22Rv1 (cell line): ENCODE results near the gene TOPBP1.

Experiments
- H3K27ac ChIP-seq: fragments of 450-650 bp; 2 replicates; pipeline ENCODE4 v1.5.1; 2017
- CTCF ChIP-seq: fragments of 450-650 bp; IDR thresholded peaks from 2 replicates; pipeline ENCODE4 v1.5.1; 2017; ENCODE audit warnings: mild to moderate bottlenecking
- ZFX ChIP-seq: fragments of 450-650 bp; IDR thresholded peaks from 2 replicates; pipeline ENCODE4 v1.6.1; 2017; ENCODE audit warnings: antibody characterized with exemption, borderline replicate concordance

TOPBP1 gene

GRCh38 chr3:133575086-133575485 lies 86.7 kb downstream of the TOPBP1 start:
- TF ChIP-seq ZFX (no peak), CTCF (no peak)
- peak overlapping the region; percentile 96 for H3K27ac ChIP-seq

GRCh38 chr3:133574260-133574881 lies 87.4 kb downstream of the TOPBP1 start:
- peak overlapping the region; percentile 96 for H3K27ac ChIP-seq
- TF ChIP-seq CTCF (peak; percentile 18; the same call in 1 of the 2 replicates), ZFX (no peak)

GRCh38 chr3:133573629-133574194 lies 88.0 kb downstream of the TOPBP1 start, which contains the start of gene CDV3:
TSS of gene CDV3 (plus strand) at chr3:133573686. CDS start at chr3:133574045, 359 bp downstream.
- peak within 1 kb of the TSS; percentile 96 for H3K27ac ChIP-seq

DNA sequence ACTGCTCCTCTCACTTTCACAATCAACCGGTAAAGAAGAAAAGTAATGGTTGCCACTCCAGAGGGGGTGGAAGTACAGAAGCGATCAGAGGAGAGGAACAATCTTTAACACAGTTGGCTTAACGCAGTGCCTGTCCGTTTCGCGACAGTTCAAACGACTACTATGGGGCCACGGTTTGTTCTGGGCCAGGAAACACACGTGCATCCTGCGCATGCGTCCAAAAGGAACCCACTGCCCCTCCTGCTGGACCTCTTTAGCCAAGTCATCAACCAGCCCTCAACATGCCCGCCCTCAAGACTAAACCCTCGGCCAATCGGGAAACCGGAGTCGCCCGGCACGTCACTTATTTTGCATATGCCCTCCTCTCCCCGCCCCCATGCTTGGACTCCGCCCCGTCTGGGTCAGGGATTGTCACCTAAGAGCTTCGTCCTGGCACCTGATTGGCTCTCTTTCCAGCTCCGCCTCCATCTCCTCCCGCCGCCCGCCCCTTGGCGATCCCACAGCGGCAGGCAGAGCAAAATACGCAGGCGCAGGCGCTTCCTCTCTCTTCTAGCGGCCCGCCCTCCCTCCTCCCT lies 88.6 kb downstream of the TOPBP1 start:
- TF ChIP-seq ZFX: no peak
- TF ChIP-seq CTCF: peak; percentile 8; the same call in 1 of the 2 replicates
- peak overlapping the region; percentile 96 for H3K27ac ChIP-seq

More at GRCh38 chr3:133573629-133574194, 88.0 kb downstream of the TOPBP1 start, which contains the start of gene CDV3:
- TF ChIP-seq ZFX: no peak
- no peak for TF ChIP-seq CTCF

GRCh38 chr3:133572158-133573053 lies 89.3 kb downstream of the TOPBP1 start:
- TF ChIP-seq CTCF: no peak
- TF ChIP-seq ZFX: no peak
- peak overlapping the region; percentile 96 for H3K27ac ChIP-seq

GRCh38 chr3:133570937-133571320 lies 90.8 kb downstream of the TOPBP1 start:
- H3K27ac ChIP-seq: no peak overlapping the region
- TF ChIP-seq CTCF (no peak), ZFX (no peak)
